B cell (primary cell): ENCODE measurements around the gene DUSP7. TPM values are rescaled to one million over a fixed set of nuclear protein-coding genes. Genes with fewer than 3 reads are reported as not detected.

Experiments
- ATAC-seq: fragments of 200-7000 bp; cut with Tn5 transposase; one replicate; pipeline ENCODE4 v1.10.0; 2021; ENCODE audit warnings: low read depth, mild to moderate bottlenecking, moderate number of reproducible peaks, moderate library complexity
- CTCF ChIA-PET: fragments of 350-600 bp; sonication (Branson Sonifier 250); formaldehyde crosslinking; loops from one replicate; lab custom pipeline; 2021; ENCODE audit warnings: antibody characterized with exemption, inconsistent platforms; lab: Charles Lee
- POLR2A ChIA-PET: fragments of 350-600 bp; sonication (Branson Sonifier 250); formaldehyde crosslinking; loops from one replicate; lab custom pipeline; 2021; ENCODE audit warnings: antibody characterized with exemption; lab: Charles Lee
- DNase-seq: peaks from one replicate; pipeline ENCODE4 v3.0.0; 2013
- H2AFZ ChIP-seq: 2 replicates; pipeline ENCODE4 v1.6.1; 2012; ENCODE audit warnings: mild to moderate bottlenecking, low read depth, low read length; ENCODE audit not compliant: insufficient read depth, poor library complexity, severe bottlenecking
- H3K27ac ChIP-seq, 2 donors: 1 replicate in 1 of 2; 2 replicates in 1 of 2; pipeline ENCODE4 v1.5.1; 2012 to 2013; ENCODE audit warnings: low read length in 2 of 2, mild to moderate bottlenecking in 2 of 2, moderate library complexity in 1 of 2
- H3K27me3 ChIP-seq, 4 experiments: fragments of 200-600 bp in 1 of 4; sonication (generic) in 1 of 4; replicated peaks in 1 of 4; 1 replicate in 2 of 4; 2 replicates in 2 of 4; pipeline versions ENCODE4 v1.6.1 to v1.7.0; 2013 to 2016; ENCODE audit warnings: low read length in 3 of 4, mild to moderate bottlenecking in 2 of 4, mixed read lengths in 1 of 4, moderate library complexity in 1 of 4; ENCODE audit not compliant: insufficient read depth in 4 of 4, control insufficient read depth in 3 of 4; ENCODE audit errors: control extremely low read depth in 1 of 4
- H3K36me3 ChIP-seq, 2 experiments: replicated peaks in 1 of 2; 1 replicate in 1 of 2; 2 replicates in 1 of 2; pipeline versions ENCODE4 v1.6.1 to v1.7.1; 2013; ENCODE audit warnings: low read length in 1 of 2; ENCODE audit not compliant: insufficient read depth in 2 of 2, control insufficient read depth in 1 of 2; ENCODE audit errors: control extremely low read depth in 1 of 2, extremely low read depth in 1 of 2
- H3K4me1 ChIP-seq, 2 donors: fragments of 200-600 bp in 1 of 2; sonication (generic) in 1 of 2; 1 replicate in 1 of 2; 2 replicates in 1 of 2; pipeline versions ENCODE4 v1.5.1 to v1.6.1; 2013 to 2017; ENCODE audit warnings: low read length in 2 of 2; ENCODE audit not compliant: control insufficient read depth in 2 of 2, insufficient read depth in 2 of 2
- H3K4me2 ChIP-seq: replicated peaks from 2 replicates; pipeline ENCODE3; 2012; ENCODE audit warnings: mild to moderate bottlenecking, low read depth, low read length; ENCODE audit not compliant: poor library complexity, severe bottlenecking
- H3K4me3 ChIP-seq, 5 experiments: fragments of 200-600 bp in 1 of 5; sonication (generic) in 1 of 5; 1 replicate in 3 of 5; 2 replicates in 2 of 5; pipeline versions ENCODE4 v1.5.1 to v1.7.0; 2011 to 2016; ENCODE audit warnings: low read length in 4 of 5, mild to moderate bottlenecking in 4 of 5, low read depth in 2 of 5, control low read depth in 1 of 5, moderate library complexity in 1 of 5; ENCODE audit not compliant: insufficient read depth in 1 of 5; ENCODE audit errors: control extremely low read depth in 1 of 5, extremely low read depth in 1 of 5
- H3K79me2 ChIP-seq: fragments of 200-600 bp; sonication (generic); one replicate; pipeline ENCODE4 v1.6.0; 2016; ENCODE audit warnings: low read length; ENCODE audit not compliant: control insufficient read depth, insufficient read depth
- H3K9ac ChIP-seq: fragments of 200-600 bp; sonication (generic); 2 replicates; pipeline ENCODE4 v1.6.1; 2017; ENCODE audit warnings: mild to moderate bottlenecking, low read length, moderate library complexity
- H3K9me3 ChIP-seq, 3 donors: one replicate each; pipeline versions ENCODE4 v1.6.1 to v1.7.1; 2013; ENCODE audit warnings: low read length in 2 of 3; ENCODE audit not compliant: control insufficient read depth in 2 of 3, insufficient read depth in 1 of 3; ENCODE audit errors: control extremely low read depth in 1 of 3
- H4K20me1 ChIP-seq: 2 replicates; pipeline ENCODE4 v1.6.0; 2012; ENCODE audit warnings: mild to moderate bottlenecking, low read length; ENCODE audit not compliant: insufficient read depth, control insufficient read depth, poor library complexity, severe bottlenecking
- H3K27ac Mint-ChIP-seq: one replicate; pipeline ENCODE4 v1.8.0; 2021; ENCODE audit warnings: mixed read lengths
- H3K27me3 Mint-ChIP-seq: one replicate; pipeline ENCODE4 v1.8.0; 2021; ENCODE audit warnings: mixed read lengths
- H3K4me1 Mint-ChIP-seq: one replicate; pipeline ENCODE4 v1.8.0; 2021; ENCODE audit warnings: mixed read lengths
- H3K4me3 Mint-ChIP-seq: one replicate; pipeline ENCODE4 v1.8.0; 2021; ENCODE audit warnings: mixed read lengths
- H3K9me3 Mint-ChIP-seq: one replicate; pipeline ENCODE4 v1.8.0; 2022; ENCODE audit warnings: mixed read lengths; ENCODE audit not compliant: insufficient read depth
- EZH2 ChIP-seq: IDR thresholded peaks from 2 replicates; pipeline ENCODE4 v1.6.1; 2012; ENCODE audit warnings: borderline replicate concordance, low read depth, mild to moderate bottlenecking, moderate library complexity, low read length; ENCODE audit not compliant: insufficient read depth, poor library complexity, severe bottlenecking
- WGBS: methylation state at CpG from one replicate; pipeline ENCODE4 v1.1.5; 2013; ENCODE audit warnings: missing lambda C conversion rate; ENCODE audit not compliant: insufficient coverage; 5-methylcytosine and 5-hydroxymethylcytosine counted together
- intact Hi-C: fragments of 100-400 bp; cut with micrococcal nuclease; formaldehyde crosslinking; loops from one replicate; pipeline ENCODE4 v1.10.0; 2022
- polyA plus RNA-seq: library from polyadenylated mRNA; depleted of rRNA; stranded (reverse); fragments of >200 nt; gene quantifications from 2 replicates; pipeline ENCODE4 v1.2.3, GENCODE V29; 2012
- total RNA-seq, 2 donors: library from RNA; stranded (reverse); fragments of 120-200 nt in 1 of 2; gene quantifications; 1 replicate in 1 of 2; 2 replicates in 1 of 2; pipeline versions ENCODE4 v1.2.3 to v1.2.4, GENCODE V29; 2013 to 2022
- TF ChIP-seq, protein P1 (sequence below): fragments of 200-600 bp; IDR thresholded peaks from one replicate; pipeline ENCODE4 v1.8.0; 2022; ENCODE audit warnings: antibody characterized with exemption, mild to moderate bottlenecking

Gene DUSP7
- total and polyA plus RNA-seq, 2 donors (not counting 1 experiment from before 2014, with no cell fraction given), result 5.1 to 6.9 TPM

DNA sequence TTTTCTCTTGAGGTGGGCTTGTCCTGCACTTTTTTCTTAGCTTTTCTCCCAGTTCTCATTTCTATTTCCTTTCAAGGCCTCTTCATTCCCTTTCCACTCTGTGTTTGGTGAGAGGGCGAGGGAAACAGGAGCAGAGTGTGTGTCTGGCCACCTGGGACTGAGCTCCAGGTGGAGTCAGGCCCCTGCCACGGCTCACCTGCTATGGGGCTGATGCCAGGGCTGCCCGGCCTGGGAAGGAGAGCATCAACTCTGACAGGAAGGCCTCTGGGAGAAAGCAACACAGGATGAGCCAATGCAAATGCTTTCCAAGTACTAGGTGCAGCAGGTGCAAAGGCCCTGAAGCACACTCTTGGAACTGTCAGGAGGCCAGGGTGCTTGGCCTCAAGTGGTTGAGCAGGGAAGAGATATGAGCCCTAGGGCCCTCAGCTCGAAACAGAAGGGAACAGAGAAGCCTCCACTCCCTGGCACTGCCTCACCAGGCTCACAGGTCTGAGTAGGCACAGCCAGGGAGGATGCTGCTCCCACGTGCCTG lies 27.3 kb upstream of the DUSP7 start:
- Mint-ChIP-seq H3K27me3 (no peaks in the 10 kb centered on the region), H3K9me3 (no peaks in the 10 kb centered on the region), H3K4me3 (no peak overlapping the region), H3K4me1 (peaks cover 9% of the 10 kb centered on the region), H3K27ac (no peak overlapping the region)
- H3K36me3 ChIP-seq, result no peaks in the 10 kb centered on the region
- DNase-seq, result no peak
- no peak for ATAC-seq
- H3K4me2 ChIP-seq, result no peak overlapping the region
- H3K27ac ChIP-seq, result no peak overlapping the region
- no peak overlapping the region for H3K9ac ChIP-seq
- no peak overlapping the region for H3K4me3 ChIP-seq
- H3K27me3 ChIP-seq, result no peaks in the 10 kb centered on the region
- WGBS, result 99% methylated on average over 5 of the region's 5 CpGs
- POLR2A ChIA-PET, result no interaction called here
- intact Hi-C loops, result no loop called here
- no peak for TF ChIP-seq EZH2
- TF ChIP-seq, protein P1, sequence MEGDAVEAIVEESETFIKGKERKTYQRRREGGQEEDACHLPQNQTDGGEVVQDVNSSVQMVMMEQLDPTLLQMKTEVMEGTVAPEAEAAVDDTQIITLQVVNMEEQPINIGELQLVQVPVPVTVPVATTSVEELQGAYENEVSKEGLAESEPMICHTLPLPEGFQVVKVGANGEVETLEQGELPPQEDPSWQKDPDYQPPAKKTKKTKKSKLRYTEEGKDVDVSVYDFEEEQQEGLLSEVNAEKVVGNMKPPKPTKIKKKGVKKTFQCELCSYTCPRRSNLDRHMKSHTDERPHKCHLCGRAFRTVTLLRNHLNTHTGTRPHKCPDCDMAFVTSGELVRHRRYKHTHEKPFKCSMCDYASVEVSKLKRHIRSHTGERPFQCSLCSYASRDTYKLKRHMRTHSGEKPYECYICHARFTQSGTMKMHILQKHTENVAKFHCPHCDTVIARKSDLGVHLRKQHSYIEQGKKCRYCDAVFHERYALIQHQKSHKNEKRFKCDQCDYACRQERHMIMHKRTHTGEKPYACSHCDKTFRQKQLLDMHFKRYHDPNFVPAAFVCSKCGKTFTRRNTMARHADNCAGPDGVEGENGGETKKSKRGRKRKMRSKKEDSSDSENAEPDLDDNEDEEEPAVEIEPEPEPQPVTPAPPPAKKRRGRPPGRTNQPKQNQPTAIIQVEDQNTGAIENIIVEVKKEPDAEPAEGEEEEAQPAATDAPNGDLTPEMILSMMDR, result no peak
- CTCF ChIA-PET, result no interaction called here
- no peak overlapping the region for H2AFZ ChIP-seq
- H3K9me3 ChIP-seq, result no peaks in the 10 kb centered on the region
- H3K79me2 ChIP-seq, result no peaks in the 10 kb centered on the region
- H3K4me1 ChIP-seq, result peaks cover 0 to 6% of the 10 kb centered on the region in 2 donors
- H4K20me1 ChIP-seq, result no peaks in the 10 kb centered on the region

DNA sequence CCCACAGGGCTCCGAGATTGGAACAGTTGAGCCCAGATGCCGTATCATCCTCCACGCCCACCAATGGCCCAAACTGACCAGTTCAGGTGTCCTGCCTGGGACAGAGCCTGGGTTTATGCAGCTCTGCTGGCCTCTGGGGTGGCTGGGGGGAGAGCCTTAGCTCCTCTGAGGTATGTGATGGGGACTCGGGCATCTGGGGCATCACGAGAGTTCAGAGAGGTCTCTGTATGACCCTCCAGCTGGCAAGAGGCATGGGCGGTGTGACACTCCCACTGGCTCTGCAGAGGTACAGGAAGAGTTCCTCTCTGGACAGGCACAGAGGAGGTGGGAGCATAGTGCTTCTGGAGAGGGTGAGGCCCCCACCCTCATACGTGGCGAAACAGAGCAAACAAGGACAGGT lies 26.6 kb upstream of the DUSP7 start:
- Histone ChIP-seq H3K4me1 (peaks cover 0 to 6% of the 10 kb centered on the region in 2 donors), H4K20me1 (no peaks in the 10 kb centered on the region), H3K4me3 (no peak overlapping the region), H3K9ac (no peak overlapping the region), H2AFZ (no peak overlapping the region), H3K9me3 (no peaks in the 10 kb centered on the region), H3K36me3 (no peaks in the 10 kb centered on the region), H3K27ac (no peak overlapping the region), H3K4me2 (no peak overlapping the region), H3K27me3 (no peaks in the 10 kb centered on the region), H3K79me2 (no peaks in the 10 kb centered on the region)
- peaks cover 9% of the 10 kb centered on the region for H3K4me1 Mint-ChIP-seq
- H3K9me3 Mint-ChIP-seq, result no peaks in the 10 kb centered on the region
- no peaks in the 10 kb centered on the region for H3K27me3 Mint-ChIP-seq
- ATAC-seq (no peak), DNase-seq (no peak)
- no peak overlapping the region for H3K27ac Mint-ChIP-seq
- TF ChIP-seq, protein P1, result no peak
- no peak for TF ChIP-seq EZH2
- intact Hi-C loops, result no loop called here
- POLR2A ChIA-PET, result no interaction called here
- no peak overlapping the region for H3K4me3 Mint-ChIP-seq
- CTCF ChIA-PET, result no interaction called here
- 98% methylated on average over 8 of the region's 8 CpGs for WGBS
